BJ (cell line): ENCODE data around the gene TAMM41. TPM values are rescaled to one million over a fixed set of nuclear protein-coding genes. Genes with fewer than 3 reads are reported as not detected.

ENCODE experiments used
- CTCF ChIA-PET: fragments of 350-600 bp; formaldehyde crosslinking; extraction: SDS; loops from one replicate; lab custom pipeline; 2021; ENCODE audit warnings: antibody characterized with exemption, inconsistent platforms; lab: Yijun Ruan, JAX
- POLR2A ChIA-PET: fragments of 300-600 bp; sonication (Branson Sonifier 250); formaldehyde crosslinking; extraction: SDS; loops from one replicate; lab custom pipeline; 2021; ENCODE audit warnings: antibody characterized with exemption; lab: Charles Lee
- DNase-seq: peaks from one replicate; pipeline ENCODE4 v3.0.0-alpha.2; 2011; ENCODE audit warnings: low read depth
- H3K27me3 ChIP-seq: 2 replicates; pipeline ENCODE4 v1.6.0; 2011; ENCODE audit warnings: low read length; ENCODE audit not compliant: control insufficient read depth, insufficient read depth
- H3K36me3 ChIP-seq: 2 replicates; pipeline ENCODE4 v1.5.1; 2011; ENCODE audit warnings: low read length; ENCODE audit not compliant: control insufficient read depth, insufficient read depth
- H3K4me3 ChIP-seq: 2 replicates; pipeline ENCODE4 v1.5.1; 2011; ENCODE audit warnings: low read depth, mild to moderate bottlenecking, control low read depth, low read length
- polyA plus RNA-seq: library from polyadenylated mRNA; depleted of rRNA; stranded (reverse); fragments of >200 nt; gene quantifications from 2 replicates; pipeline ENCODE4 v1.2.3, GENCODE V29; 2011
- TF ChIP-seq, protein P1 (sequence below): IDR thresholded peaks from 2 replicates; pipeline ENCODE4 v1.5.1; 2011; ENCODE audit warnings: low read depth, mild to moderate bottlenecking, control low read depth, inconsistent platforms, low read length, moderate library complexity; ENCODE audit not compliant: insufficient read depth

TAMM41 gene
- polyA plus RNA-seq, 1 experiment: 10.0 TPM

DNA sequence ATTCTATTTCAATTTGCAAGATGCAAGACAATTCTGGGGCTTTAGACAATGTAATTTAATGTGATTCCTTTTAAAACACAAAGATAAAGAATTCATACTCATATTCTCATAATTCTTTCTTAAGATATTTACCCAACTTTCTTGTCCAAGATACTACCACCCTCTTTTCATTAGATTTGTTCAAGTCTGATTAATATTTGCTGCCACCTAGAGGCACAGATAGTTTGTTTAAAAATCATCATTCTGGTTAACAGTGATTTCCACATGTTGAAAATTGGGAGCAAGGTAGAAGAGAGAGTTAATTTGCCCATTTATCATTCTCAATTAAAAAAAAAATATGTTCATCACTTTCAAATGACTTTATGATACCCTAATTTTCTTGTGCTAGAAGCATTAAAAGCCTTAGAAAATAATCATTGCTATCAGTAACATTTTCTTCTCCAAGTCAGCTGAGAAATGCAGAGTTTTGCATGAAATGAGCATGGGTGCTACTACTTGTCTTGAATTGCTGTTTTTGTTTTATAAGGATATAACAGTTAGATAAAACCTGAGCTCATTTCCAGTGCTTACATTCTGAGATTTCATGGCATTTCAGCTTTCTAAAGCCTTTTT is 11.6 kb downstream of the TAMM41 start:
- no peak overlapping the region for H3K4me3 ChIP-seq
- no peaks in the 10 kb centered on the region for H3K27me3 ChIP-seq
- CTCF ChIA-PET: interaction anchor here (0.5 to 3.1 kb wide), 17 partner anchors 9 to 1532 kb away, joined by 3 to 26 read pairs (median 4); partner anchors contain the start of genes TAMM41 and VGLL4
- POLR2A ChIA-PET: no interaction called here
- peaks cover 16% of the 10 kb centered on the region for H3K36me3 ChIP-seq
- no peak for DNase-seq
- TF ChIP-seq, protein P1, sequence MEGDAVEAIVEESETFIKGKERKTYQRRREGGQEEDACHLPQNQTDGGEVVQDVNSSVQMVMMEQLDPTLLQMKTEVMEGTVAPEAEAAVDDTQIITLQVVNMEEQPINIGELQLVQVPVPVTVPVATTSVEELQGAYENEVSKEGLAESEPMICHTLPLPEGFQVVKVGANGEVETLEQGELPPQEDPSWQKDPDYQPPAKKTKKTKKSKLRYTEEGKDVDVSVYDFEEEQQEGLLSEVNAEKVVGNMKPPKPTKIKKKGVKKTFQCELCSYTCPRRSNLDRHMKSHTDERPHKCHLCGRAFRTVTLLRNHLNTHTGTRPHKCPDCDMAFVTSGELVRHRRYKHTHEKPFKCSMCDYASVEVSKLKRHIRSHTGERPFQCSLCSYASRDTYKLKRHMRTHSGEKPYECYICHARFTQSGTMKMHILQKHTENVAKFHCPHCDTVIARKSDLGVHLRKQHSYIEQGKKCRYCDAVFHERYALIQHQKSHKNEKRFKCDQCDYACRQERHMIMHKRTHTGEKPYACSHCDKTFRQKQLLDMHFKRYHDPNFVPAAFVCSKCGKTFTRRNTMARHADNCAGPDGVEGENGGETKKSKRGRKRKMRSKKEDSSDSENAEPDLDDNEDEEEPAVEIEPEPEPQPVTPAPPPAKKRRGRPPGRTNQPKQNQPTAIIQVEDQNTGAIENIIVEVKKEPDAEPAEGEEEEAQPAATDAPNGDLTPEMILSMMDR: peak; percentile 49

GRCh38 chr3:11832981-11833905 is 13.4 kb downstream of the TAMM41 start:
- DNase-seq: no peak
- TF ChIP-seq, protein P1: no peak
- no peak overlapping the region for H3K4me3 ChIP-seq
- ChIA-PET CTCF (interaction anchor here (0.8 to 1.6 kb wide), 3 partner anchors 13 to 454 kb away, joined by 5 to 6 read pairs (median 5); partner anchors contain the start of gene TAMM41), POLR2A (no interaction called here)
- H3K27me3 ChIP-seq: no peaks in the 10 kb centered on the region
- H3K36me3 ChIP-seq: peaks cover 14% of the 10 kb centered on the region

DNA sequence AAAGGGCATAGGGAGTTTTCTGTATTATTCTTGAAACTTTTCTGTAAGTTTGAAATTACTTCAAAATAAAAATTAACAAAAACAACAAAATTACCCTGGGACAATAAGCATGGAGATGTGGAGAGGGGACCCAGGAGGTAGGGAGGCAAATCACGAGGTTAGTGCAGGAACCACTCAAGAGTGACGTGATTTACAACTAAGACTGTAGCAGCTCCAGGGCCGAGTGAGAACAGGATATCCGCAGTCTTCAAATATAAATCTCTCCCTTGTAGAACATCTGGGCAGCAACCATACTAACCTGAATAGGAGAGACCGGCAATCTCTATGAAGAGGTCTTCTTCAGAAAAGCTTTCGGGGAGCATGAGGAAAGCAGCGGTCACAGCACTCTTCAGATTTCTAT is 17.3 kb downstream of the TAMM41 start:
- no peak for DNase-seq
- Histone ChIP-seq H3K27me3 (no peaks in the 10 kb centered on the region), H3K36me3 (peaks cover 7% of the 10 kb centered on the region), H3K4me3 (no peak overlapping the region)
- TF ChIP-seq, protein P1: no peak
- CTCF ChIA-PET: no interaction called here
- POLR2A ChIA-PET: no interaction called here

GRCh38 chr3:11826628-11827265 is 19.9 kb downstream of the TAMM41 start:
- TF ChIP-seq, protein P1: no peak
- ChIA-PET CTCF (interaction anchor here (0.9 to 2.7 kb wide), 7 partner anchors 9 to 457 kb away, joined by 3 to 8 read pairs (median 5); no protein-coding TSS in a partner anchor), POLR2A (interaction anchor here (0.5 kb wide), 1 partner anchor 96 kb away, joined by 3 read pairs; no protein-coding TSS in a partner anchor)
- Histone ChIP-seq H3K27me3 (no peaks in the 10 kb centered on the region), H3K36me3 (peaks cover 7% of the 10 kb centered on the region), H3K4me3 (no peak overlapping the region)
- DNase-seq: no peak
